GOT3 (cell line): Measurements from ENCODE around the gene CLEC18B.
"Not testable (repeated sequence)": the region's sequence is repeated elsewhere in the genome, so short reads cannot be mapped to it uniquely, and the experiment has no call there.

Experiments
- DNase-seq: peaks from one replicate; lab custom pipeline; 2025; ENCODE audit warnings: mixed read lengths; lab: John Stamatoyannopoulos, UW

CLEC18B gene

GRCh38 chr16:74443624-74444346 lies 22.5 kb upstream of the CLEC18B start:
- not testable (repeated sequence) for DNase-seq

- no peak for DNase-seq
Measured at GRCh38 chr16:74439685-74440084, 18.4 kb upstream of the CLEC18B start.

- no peak for DNase-seq
Measured at GRCh38 chr16:74438492-74438979, 17.3 kb upstream of the CLEC18B start.

GRCh38 chr16:74431516-74431915 lies 10.2 kb upstream of the CLEC18B start:
- no peak for DNase-seq

GRCh38 chr16:74430036-74430712 lies 8.9 kb upstream of the CLEC18B start:
- not testable (repeated sequence) for DNase-seq

GRCh38 chr16:74428493-74428892 lies 7.2 kb upstream of the CLEC18B start:
- DNase-seq = not testable (repeated sequence)

GRCh38 chr16:74425751-74426150 lies 4.5 kb upstream of the CLEC18B start:
- not testable (repeated sequence) for DNase-seq

- not testable (repeated sequence) for DNase-seq
Measured at GRCh38 chr16:74423721-74424120, 2.4 kb upstream of the CLEC18B start.

GRCh38 chr16:74422086-74422485 lies 808 bp upstream of the CLEC18B start:
- not testable (repeated sequence) for DNase-seq

GRCh38 chr16:74421482-74421785 lies 156 bp upstream of the CLEC18B start:
- DNase-seq = not testable (repeated sequence)

GRCh38 chr16:74419811-74420210 lies 1.5 kb downstream of the CLEC18B start:
- not testable (repeated sequence) for DNase-seq

GRCh38 chr16:74417897-74418296 lies 3.4 kb downstream of the CLEC18B start:
- not testable (repeated sequence) for DNase-seq

- not testable (repeated sequence) for DNase-seq
Measured at GRCh38 chr16:74413920-74414319, 7.4 kb downstream of the CLEC18B start.

GRCh38 chr16:74413485-74413884 lies 7.8 kb downstream of the CLEC18B start:
- not testable (repeated sequence) for DNase-seq

- DNase-seq = not testable (repeated sequence)
Measured at GRCh38 chr16:74412775-74413390, 8.4 kb downstream of the CLEC18B start.

- DNase-seq = not testable (repeated sequence)
Measured at GRCh38 chr16:74412138-74412774, 9.0 kb downstream of the CLEC18B start.

GRCh38 chr16:74410981-74411380 lies 10.3 kb downstream of the CLEC18B start:
- not testable (repeated sequence) for DNase-seq

GRCh38 chr16:74410057-74410957 lies 11.0 kb downstream of the CLEC18B start:
- not testable (repeated sequence) for DNase-seq

- not testable (repeated sequence) for DNase-seq
Measured at GRCh38 chr16:74409185-74409981, 11.9 kb downstream of the CLEC18B start.

GRCh38 chr16:74407362-74407705 lies 13.9 kb downstream of the CLEC18B start:
- not testable (repeated sequence) for DNase-seq
